Colonic mucosa (tissue), 4 donors: ENCODE measurements around the gene MARCKSL1. TPM values are rescaled to one million over a fixed set of nuclear protein-coding genes. Genes with fewer than 3 reads are reported as not detected.
A peak's percentile ranks its signal among the peaks of the same experiment; 100 is the strongest.
"Not testable (repeated sequence)": the region's sequence is repeated elsewhere in the genome, so short reads cannot be mapped to it uniquely, and the experiment has no call there.

Source experiments
- DNase-seq: peaks from one replicate; pipeline ENCODE4 v3.0.0-alpha.2; 2020
- H3K27ac ChIP-seq: fragments of 200-600 bp; one replicate; pipeline ENCODE4 v1.8.0; 2021
- H3K27me3 ChIP-seq: fragments of 200-600 bp; one replicate; pipeline ENCODE4 v1.8.0; 2021
- H3K36me3 ChIP-seq: fragments of 200-600 bp; one replicate; pipeline ENCODE4 v1.8.0; 2021
- H3K4me1 ChIP-seq: fragments of 200-600 bp; one replicate; pipeline ENCODE4 v1.8.0; 2021; ENCODE audit warnings: mild to moderate bottlenecking
- H3K4me3 ChIP-seq: fragments of 200-600 bp; one replicate; pipeline ENCODE4 v1.8.0; 2021
- H3K9ac ChIP-seq, 2 donors: one replicate each; pipeline ENCODE4 v1.7.0; 2013; ENCODE audit warnings: control low read depth in 2 of 2, low read depth in 2 of 2, low read length in 2 of 2
- H3K9me3 ChIP-seq: fragments of 200-600 bp; one replicate; pipeline ENCODE4 v1.8.0; 2021
- CTCF ChIP-seq: fragments of 200-600 bp; IDR thresholded peaks from one replicate; pipeline ENCODE4 v1.8.0; 2022; ENCODE audit warnings: antibody characterized with exemption, mild to moderate bottlenecking
- intact Hi-C: fragments of 100-400 bp; cut with DNase I; formaldehyde crosslinking; loops from one replicate; pipeline ENCODE4 v1.14.1; 2022
- total RNA-seq, 2 donors: library from RNA; stranded (reverse); fragmentation: NEBNext Ultra II Directional in 1 of 2; extraction: Animal tissue kit (Norgen Biotek cat#: 25700) in 1 of 2; gene quantifications; one replicate each; pipeline ENCODE4 v1.2.1, GENCODE V29; 2021
- donor health status: healthy.
- donor health status: DM: no; HTN: no; CAD: no.
- donor health status: DM: no; HTN: no; CAD: no.

MARCKSL1 gene
- total RNA-seq, 2 donors from 2014 or later = 174 to 199 TPM

GRCh38 chr1:32356478-32356877 is 20.4 kb upstream of the MARCKSL1 start:
- DNase-seq = no peak
- Histone ChIP-seq H3K9ac (no peak overlapping the region), H3K9me3 (no peaks in the 10 kb centered on the region), H3K4me1 (peaks cover 3% of the 10 kb centered on the region), H3K36me3 (no peaks in the 10 kb centered on the region), H3K27me3 (no peaks in the 10 kb centered on the region), H3K27ac (no peak overlapping the region), H3K4me3 (no peak overlapping the region)
- TF ChIP-seq CTCF = no peak
- intact Hi-C loops = no loop called here

GRCh38 chr1:32355778-32356177 is 19.7 kb upstream of the MARCKSL1 start:
- H3K4me3 ChIP-seq, H3K27me3 ChIP-seq, H3K9ac ChIP-seq, H3K4me1 ChIP-seq, H3K9me3 ChIP-seq, H3K36me3 ChIP-seq, H3K27ac ChIP-seq, DNase-seq, intact Hi-C loops: not testable (repeated sequence)

- H3K9me3 ChIP-seq = no peaks in the 10 kb centered on the region
- H3K9ac ChIP-seq = no peak overlapping the region
- H3K36me3 ChIP-seq = no peaks in the 10 kb centered on the region
- intact Hi-C loops = no loop called here
- peaks cover 3% of the 10 kb centered on the region for H3K4me1 ChIP-seq
- peak overlapping the region; percentile 6 for H3K27ac ChIP-seq
- no peak for DNase-seq
- no peak overlapping the region for H3K4me3 ChIP-seq
- no peaks in the 10 kb centered on the region for H3K27me3 ChIP-seq
- TF ChIP-seq CTCF = no peak
Observed at GRCh38 chr1:32353886-32354570, 18.0 kb upstream of the MARCKSL1 start.

GRCh38 chr1:32353431-32353830 is 17.4 kb upstream of the MARCKSL1 start:
- intact Hi-C loops = no loop called here
- no peak for TF ChIP-seq CTCF
- Histone ChIP-seq H3K36me3 (no peaks in the 10 kb centered on the region), H3K9me3 (no peaks in the 10 kb centered on the region), H3K4me1 (peaks cover 3% of the 10 kb centered on the region), H3K4me3 (no peak overlapping the region), H3K27me3 (no peaks in the 10 kb centered on the region), H3K9ac (peak overlapping the region in 1 of 2 donors; percentile 35), H3K27ac (peak overlapping the region; percentile 6)
- DNase-seq = no peak

- H3K27ac ChIP-seq = peak overlapping the region; percentile 6
- H3K4me1 ChIP-seq = peaks cover 3% of the 10 kb centered on the region
- H3K36me3 ChIP-seq = no peaks in the 10 kb centered on the region
- H3K4me3 ChIP-seq = no peak overlapping the region
- no peak for DNase-seq
- no peak for TF ChIP-seq CTCF
- H3K9me3 ChIP-seq = no peaks in the 10 kb centered on the region
- H3K9ac ChIP-seq = no peak overlapping the region
- H3K27me3 ChIP-seq = no peaks in the 10 kb centered on the region
- intact Hi-C loops = no loop called here
Observed at GRCh38 chr1:32352831-32353383, 16.9 kb upstream of the MARCKSL1 start.

- no peaks in the 10 kb centered on the region for H3K36me3 ChIP-seq
- peak overlapping the region; percentile 73 for H3K27ac ChIP-seq
- peak overlapping the region; percentile 76 for H3K4me3 ChIP-seq
- intact Hi-C loops = no loop called here
- no peaks in the 10 kb centered on the region for H3K9me3 ChIP-seq
- H3K4me1 ChIP-seq = peaks cover 3% of the 10 kb centered on the region
- H3K27me3 ChIP-seq = no peaks in the 10 kb centered on the region
- no peak for DNase-seq
- no peak for TF ChIP-seq CTCF
- H3K9ac ChIP-seq = peak overlapping the region; percentile 86 to 93
Observed at GRCh38 chr1:32352239-32352745, 16.3 kb upstream of the MARCKSL1 start.
